HG03521 (cell line): ENCODE data around the gene MAST2.
"Not testable (repeated sequence)": the region's sequence is repeated elsewhere in the genome, so short reads cannot be mapped to it uniquely, and the experiment has no call there.

Source experiments
- ATAC-seq: cut with Tn5 transposase; IDR thresholded peaks from one replicate; pipeline ENCODE4 v1.9.1; 2021; ENCODE audit warnings: mild to moderate bottlenecking, moderate library complexity; ENCODE audit not compliant: unreplicated experiment

Gene MAST2

GRCh38 chr1:46056325-46056724 lies 252.9 kb downstream of the MAST2 start:
- ATAC-seq = no peak

- ATAC-seq = not testable (repeated sequence)
These were observed 253.8 kb downstream of the MAST2 start for GRCh38 chr1:46057215-46057614.

- no peak for ATAC-seq
These were observed 254.4 kb downstream of the MAST2 start for GRCh38 chr1:46057781-46058180.

- no peak for ATAC-seq
These were observed 255.5 kb downstream of the MAST2 start for GRCh38 chr1:46058936-46059335.

GRCh38 chr1:46061146-46061545 lies 257.7 kb downstream of the MAST2 start:
- no peak for ATAC-seq

GRCh38 chr1:46062651-46063319 lies 259.4 kb downstream of the MAST2 start:
- ATAC-seq = no peak

GRCh38 chr1:46064708-46065107 lies 261.3 kb downstream of the MAST2 start:
- no peak for ATAC-seq

GRCh38 chr1:46065405-46065804 lies 262.0 kb downstream of the MAST2 start:
- ATAC-seq = no peak

GRCh38 chr1:46067652-46068051 lies 264.2 kb downstream of the MAST2 start:
- no peak for ATAC-seq

- no peak for ATAC-seq
These were observed 265.1 kb downstream of the MAST2 start for GRCh38 chr1:46068525-46068924.

- ATAC-seq = no peak
These were observed 266.9 kb downstream of the MAST2 start for GRCh38 chr1:46070164-46070814.

GRCh38 chr1:46072975-46073374 lies 269.6 kb downstream of the MAST2 start:
- ATAC-seq = no peak

- no peak for ATAC-seq
These were observed 272.9 kb downstream of the MAST2 start for GRCh38 chr1:46076343-46076742.

GRCh38 chr1:46077644-46078043 lies 274.2 kb downstream of the MAST2 start:
- ATAC-seq = no peak

GRCh38 chr1:46080257-46080656 lies 276.8 kb downstream of the MAST2 start:
- ATAC-seq = no peak

GRCh38 chr1:46081206-46081605 lies 277.8 kb downstream of the MAST2 start:
- no peak for ATAC-seq

GRCh38 chr1:46081619-46082018 lies 278.2 kb downstream of the MAST2 start:
- ATAC-seq = no peak

GRCh38 chr1:46083579-46083978 lies 280.2 kb downstream of the MAST2 start:
- no peak for ATAC-seq

GRCh38 chr1:46084553-46085451 lies 281.4 kb downstream of the MAST2 start:
- no peak for ATAC-seq
